ENCODE measurements around the gene GZMM. TPM values are rescaled to one million over a fixed set of nuclear protein-coding genes. Genes with fewer than 3 reads are reported as not detected.
A peak's percentile ranks its signal among the peaks of the same experiment; 100 is the strongest.

The GZMM gene
- polyA plus RNA-seq, 3 donors: 0.32 to 1.4 (median 0.48) TPM

DNA sequence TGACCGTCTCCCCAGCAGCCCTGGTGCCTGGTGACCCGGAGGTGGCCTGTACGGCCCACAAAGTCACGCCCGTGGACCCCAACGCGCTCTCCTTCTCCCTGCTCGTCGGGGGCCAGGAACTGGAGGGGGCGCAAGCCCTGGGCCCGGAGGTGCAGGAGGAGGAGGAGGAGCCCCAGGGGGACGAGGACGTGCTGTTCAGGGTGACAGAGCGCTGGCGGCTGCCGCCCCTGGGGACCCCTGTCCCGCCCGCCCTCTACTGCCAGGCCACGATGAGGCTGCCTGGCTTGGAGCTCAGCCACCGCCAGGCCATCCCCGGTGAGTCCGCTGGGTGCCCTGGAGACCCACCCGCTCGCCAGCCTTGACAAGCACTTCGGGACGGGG is 45.4 kb upstream of the GZMM start:
- peaks cover 4 to 7% of the 10 kb centered on the region in 2 donors for H3K36me3 Mint-ChIP-seq
- no peaks in the 10 kb centered on the region for H4K20me1 ChIP-seq (ENCODE audit: insufficient read depth, low read length)
- peaks cover 8% of the 10 kb centered on the region for H3K4me1 Mint-ChIP-seq
- TF ChIP-seq, protein P1, sequence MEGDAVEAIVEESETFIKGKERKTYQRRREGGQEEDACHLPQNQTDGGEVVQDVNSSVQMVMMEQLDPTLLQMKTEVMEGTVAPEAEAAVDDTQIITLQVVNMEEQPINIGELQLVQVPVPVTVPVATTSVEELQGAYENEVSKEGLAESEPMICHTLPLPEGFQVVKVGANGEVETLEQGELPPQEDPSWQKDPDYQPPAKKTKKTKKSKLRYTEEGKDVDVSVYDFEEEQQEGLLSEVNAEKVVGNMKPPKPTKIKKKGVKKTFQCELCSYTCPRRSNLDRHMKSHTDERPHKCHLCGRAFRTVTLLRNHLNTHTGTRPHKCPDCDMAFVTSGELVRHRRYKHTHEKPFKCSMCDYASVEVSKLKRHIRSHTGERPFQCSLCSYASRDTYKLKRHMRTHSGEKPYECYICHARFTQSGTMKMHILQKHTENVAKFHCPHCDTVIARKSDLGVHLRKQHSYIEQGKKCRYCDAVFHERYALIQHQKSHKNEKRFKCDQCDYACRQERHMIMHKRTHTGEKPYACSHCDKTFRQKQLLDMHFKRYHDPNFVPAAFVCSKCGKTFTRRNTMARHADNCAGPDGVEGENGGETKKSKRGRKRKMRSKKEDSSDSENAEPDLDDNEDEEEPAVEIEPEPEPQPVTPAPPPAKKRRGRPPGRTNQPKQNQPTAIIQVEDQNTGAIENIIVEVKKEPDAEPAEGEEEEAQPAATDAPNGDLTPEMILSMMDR (IDR thresholded peaks at IDR 0.05): no peak
- no peak overlapping the region for H3K4me2 ChIP-seq (replicated peaks; ENCODE audit: extremely low read depth, low read length, poor library complexity, severe bottlenecking)
- H3K9me3 Mint-ChIP-seq: peaks cover 3 to 50% (median 33%) of the 10 kb centered on the region in 7 donors
- peak overlapping the region in 1 of 2 donors; percentile 75 for H3K4me3 Mint-ChIP-seq
- no peak overlapping the region for H3K9ac ChIP-seq (ENCODE audit: insufficient read depth, low read length, poor library complexity, severe bottlenecking)
- H3K27ac ChIP-seq (ENCODE audit: low read depth in 1 of 2, low read length in 2 of 2): no peak overlapping the region
- DNase-seq: no peak
- H3K79me2 ChIP-seq (ENCODE audit: insufficient read depth, low read length): no peaks in the 10 kb centered on the region
- 17% methylated on average over 13 of the region's 26 CpGs for WGBS (ENCODE audit: insufficient coverage)
- peaks cover 16 to 49% of the 10 kb centered on the region in 2 donors for H3K27me3 ChIP-seq (ENCODE audit: control insufficient read depth in 2 of 2, insufficient read depth in 2 of 2, low read length in 2 of 2)
- intact Hi-C loops (cut with micrococcal nuclease): no loop called here
- H3K27ac Mint-ChIP-seq: no peak overlapping the region
- H3K36me3 ChIP-seq (replicated peaks in 1 of 2; ENCODE audit: control insufficient read depth in 1 of 2, insufficient read depth in 2 of 2, low read length in 2 of 2): no peaks in the 10 kb centered on the region
- H3K4me1 ChIP-seq (ENCODE audit: control insufficient read depth in 1 of 2, insufficient read depth in 2 of 2, low read length in 2 of 2): peaks cover 10 to 13% of the 10 kb centered on the region in 2 donors
- peaks cover 34 to 70% (median 66%) of the 10 kb centered on the region in 3 donors for H3K27me3 Mint-ChIP-seq (ENCODE audit: low read depth in 3 of 3)
- H3K9me3 ChIP-seq (replicated peaks in 1 of 2; ENCODE audit: control insufficient read depth in 1 of 2, insufficient read depth in 1 of 2, low read length in 2 of 2): peaks cover 19 to 23% of the 10 kb centered on the region in 2 donors
- no peak overlapping the region for H2AFZ ChIP-seq (ENCODE audit: insufficient read depth, low read depth, low read length, poor library complexity, severe bottlenecking)
- no peak overlapping the region for H3K4me3 ChIP-seq (replicated peaks in 1 of 3; ENCODE audit: low read depth in 2 of 3, low read length in 3 of 3)

DNA sequence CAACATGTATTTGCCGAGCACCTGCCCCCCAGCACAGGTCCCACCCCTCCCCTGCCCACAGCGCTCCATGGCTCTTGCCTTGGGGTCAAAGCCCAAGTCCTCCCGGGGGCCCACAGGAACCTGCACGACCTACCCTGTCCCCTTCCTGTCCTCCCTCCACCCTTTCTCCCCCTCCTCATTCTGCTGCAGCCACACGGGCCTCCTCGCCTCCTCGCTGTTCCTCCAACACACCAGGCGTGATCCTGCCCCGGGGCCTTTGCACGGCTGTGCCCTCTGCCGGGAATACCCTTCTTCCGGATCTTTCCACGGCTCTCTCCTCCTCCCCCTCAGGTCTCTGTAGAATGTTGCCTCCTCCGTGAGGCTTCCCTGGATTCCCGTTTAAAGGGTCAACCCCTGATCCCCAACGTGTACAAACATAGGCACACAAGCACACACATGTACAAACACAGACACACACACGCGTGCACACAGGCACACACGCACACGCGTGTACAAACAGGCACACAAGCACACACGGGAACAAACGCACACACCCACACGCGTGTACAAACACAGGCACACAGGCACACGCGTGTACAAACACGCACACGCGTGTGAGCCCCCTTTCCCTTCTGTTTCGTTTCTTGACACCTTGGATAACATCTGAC is 44.8 kb upstream of the GZMM start:
- WGBS (ENCODE audit: insufficient coverage): 76% methylated on average over 31 of the region's 31 CpGs
- TF ChIP-seq, protein P1 (IDR thresholded peaks at IDR 0.05): no peak
- Histone ChIP-seq H3K27me3 (ENCODE audit: control insufficient read depth in 2 of 2, insufficient read depth in 2 of 2, low read length in 2 of 2) (peaks cover 16 to 46% of the 10 kb centered on the region in 2 donors), H3K4me1 (ENCODE audit: control insufficient read depth in 1 of 2, insufficient read depth in 2 of 2, low read length in 2 of 2) (peaks cover 10 to 13% of the 10 kb centered on the region in 2 donors), H2AFZ (ENCODE audit: insufficient read depth, low read depth, low read length, poor library complexity, severe bottlenecking) (no peak overlapping the region), H3K27ac (ENCODE audit: low read depth in 1 of 2, low read length in 2 of 2) (no peak overlapping the region), H3K36me3 (replicated peaks in 1 of 2; ENCODE audit: control insufficient read depth in 1 of 2, insufficient read depth in 2 of 2, low read length in 2 of 2) (no peaks in the 10 kb centered on the region), H3K4me3 (replicated peaks in 1 of 3; ENCODE audit: low read depth in 2 of 3, low read length in 3 of 3) (no peak overlapping the region), H3K9me3 (replicated peaks in 1 of 2; ENCODE audit: control insufficient read depth in 1 of 2, insufficient read depth in 1 of 2, low read length in 2 of 2) (peaks cover 19 to 23% of the 10 kb centered on the region in 2 donors), H3K9ac (ENCODE audit: insufficient read depth, low read length, poor library complexity, severe bottlenecking) (no peak overlapping the region), H3K4me2 (replicated peaks; ENCODE audit: extremely low read depth, low read length, poor library complexity, severe bottlenecking) (no peak overlapping the region), H4K20me1 (ENCODE audit: insufficient read depth, low read length) (no peaks in the 10 kb centered on the region), H3K79me2 (ENCODE audit: insufficient read depth, low read length) (no peaks in the 10 kb centered on the region)
- H3K36me3 Mint-ChIP-seq: peaks cover 4 to 7% of the 10 kb centered on the region in 2 donors
- H3K4me3 Mint-ChIP-seq: peak overlapping the region in 1 of 2 donors; percentile 86
- no peak for DNase-seq
- intact Hi-C loops (cut with micrococcal nuclease): no loop called here
- peaks cover 32 to 65% (median 63%) of the 10 kb centered on the region in 3 donors for H3K27me3 Mint-ChIP-seq (ENCODE audit: low read depth in 3 of 3)
- no peak overlapping the region for H3K27ac Mint-ChIP-seq
- H3K9me3 Mint-ChIP-seq: peaks cover 3 to 50% (median 31%) of the 10 kb centered on the region in 7 donors
- H3K4me1 Mint-ChIP-seq: peaks cover 8% of the 10 kb centered on the region
